Hematopoietic multipotent progenitor cell treated with erythropoietin and hydrocortisone succinate and interleukin-3 and kit ligand, for 4 days (in vitro differentiated cells): ENCODE measurements around the gene BRSK2.

Experiments used
- DNase-seq: peaks from one replicate; pipeline ENCODE4 v3.0.0-alpha.2; 2015

Gene BRSK2

DNA sequence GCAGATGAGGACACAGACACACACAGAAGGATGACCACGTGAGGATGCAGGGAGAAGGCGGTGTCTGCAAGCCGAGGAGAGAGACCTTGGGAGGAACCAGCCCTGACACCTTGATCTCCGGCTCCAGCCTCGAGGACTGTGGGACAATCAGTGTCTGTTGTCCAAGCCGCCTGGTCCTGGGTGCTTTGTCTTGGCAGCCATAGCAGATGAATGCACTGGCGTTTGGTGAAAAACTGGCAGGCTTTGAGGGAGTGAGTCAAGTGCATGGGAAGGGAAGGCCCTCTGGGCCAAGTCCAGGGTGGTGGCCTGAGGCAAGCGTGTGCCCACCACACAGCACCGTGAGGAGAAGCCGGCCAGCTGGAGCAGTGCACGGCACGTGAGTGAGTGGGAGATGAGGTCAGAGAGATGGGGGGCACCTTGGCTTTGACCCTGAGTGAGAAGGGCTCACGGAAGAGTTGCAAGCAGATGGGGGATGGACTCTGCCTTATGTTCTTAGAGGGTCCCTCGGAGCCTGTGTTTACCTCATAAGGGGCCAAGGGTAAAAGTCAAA is 12.4 kb upstream of the BRSK2 start:
- no peak for DNase-seq

- no peak for DNase-seq
These were observed 7.8 kb upstream of the BRSK2 start for GRCh38 chr11:1381793-1382425.

- no peak for DNase-seq
These were observed 7.3 kb upstream of the BRSK2 start for GRCh38 chr11:1382429-1382828.

GRCh38 chr11:1382831-1383607 is 6.7 kb upstream of the BRSK2 start:
- peak; percentile 63 for DNase-seq

GRCh38 chr11:1384199-1384970 is 5.3 kb upstream of the BRSK2 start:
- no peak for DNase-seq

GRCh38 chr11:1387521-1387920 is 2.2 kb upstream of the BRSK2 start:
- no peak for DNase-seq

DNA sequence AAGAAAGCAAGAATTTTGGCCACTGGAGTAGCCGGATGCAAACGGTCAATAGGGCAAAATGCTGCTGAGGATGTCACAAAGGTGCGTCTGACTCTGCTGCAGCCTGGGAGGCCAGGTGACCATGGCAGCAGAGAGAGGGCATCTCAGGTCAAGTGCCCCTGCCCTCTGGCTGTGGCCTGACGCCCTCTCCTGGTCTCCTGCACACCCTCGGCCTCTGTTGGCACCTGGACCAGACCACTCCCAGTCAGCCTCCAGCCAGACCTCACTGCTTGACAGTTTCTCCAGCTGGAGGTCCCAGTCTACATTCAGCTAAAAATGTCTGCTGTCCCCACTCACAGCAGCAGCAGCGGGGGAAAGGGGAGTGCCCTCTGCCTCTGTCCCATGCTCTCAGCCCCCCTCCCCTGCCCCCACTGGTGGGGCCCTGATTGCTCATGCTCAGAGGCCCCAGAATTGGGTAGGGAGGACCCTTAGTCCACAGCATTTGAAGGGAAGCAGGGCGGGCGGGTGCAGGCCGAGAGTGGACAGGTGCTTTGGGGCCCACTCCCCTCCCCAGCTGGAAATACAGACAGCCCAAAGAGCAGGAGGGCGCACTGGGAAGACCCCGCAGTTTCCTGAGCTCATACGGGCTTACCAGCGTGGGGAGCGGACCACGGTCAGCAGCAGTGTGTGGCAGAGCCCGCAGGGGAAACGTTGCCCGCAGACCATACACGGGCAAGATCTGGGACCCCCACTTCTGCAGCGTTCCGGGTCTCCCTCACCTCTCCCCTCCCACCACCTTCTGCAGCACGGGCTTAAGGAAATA is 1.6 kb upstream of the BRSK2 start:
- DNase-seq = no peak

DNA sequence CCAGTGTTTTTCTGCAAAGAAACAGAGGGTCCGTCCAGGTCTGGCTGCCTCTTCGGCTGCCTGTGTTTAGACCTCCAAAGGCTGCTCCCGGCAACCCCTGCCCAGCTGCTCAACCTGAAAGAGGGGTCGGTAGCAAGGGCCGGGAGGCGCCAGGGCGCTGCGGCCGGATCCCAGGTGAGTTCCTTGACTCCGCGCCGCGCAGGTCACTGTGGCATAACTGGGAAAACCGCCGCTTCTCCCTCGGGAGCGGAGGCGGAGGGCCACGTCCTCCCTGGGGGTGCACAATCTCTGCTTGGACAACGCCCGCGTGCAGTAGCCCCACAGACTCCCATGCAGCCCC is 1.0 kb upstream of the BRSK2 start:
- no peak for DNase-seq

GRCh38 chr11:1389103-1389931 is 417 bp upstream of the BRSK2 start:
- peak; percentile 95 for DNase-seq

- DNase-seq = no peak
These were observed 933 bp downstream of the BRSK2 start for GRCh38 chr11:1390569-1391164.

DNA sequence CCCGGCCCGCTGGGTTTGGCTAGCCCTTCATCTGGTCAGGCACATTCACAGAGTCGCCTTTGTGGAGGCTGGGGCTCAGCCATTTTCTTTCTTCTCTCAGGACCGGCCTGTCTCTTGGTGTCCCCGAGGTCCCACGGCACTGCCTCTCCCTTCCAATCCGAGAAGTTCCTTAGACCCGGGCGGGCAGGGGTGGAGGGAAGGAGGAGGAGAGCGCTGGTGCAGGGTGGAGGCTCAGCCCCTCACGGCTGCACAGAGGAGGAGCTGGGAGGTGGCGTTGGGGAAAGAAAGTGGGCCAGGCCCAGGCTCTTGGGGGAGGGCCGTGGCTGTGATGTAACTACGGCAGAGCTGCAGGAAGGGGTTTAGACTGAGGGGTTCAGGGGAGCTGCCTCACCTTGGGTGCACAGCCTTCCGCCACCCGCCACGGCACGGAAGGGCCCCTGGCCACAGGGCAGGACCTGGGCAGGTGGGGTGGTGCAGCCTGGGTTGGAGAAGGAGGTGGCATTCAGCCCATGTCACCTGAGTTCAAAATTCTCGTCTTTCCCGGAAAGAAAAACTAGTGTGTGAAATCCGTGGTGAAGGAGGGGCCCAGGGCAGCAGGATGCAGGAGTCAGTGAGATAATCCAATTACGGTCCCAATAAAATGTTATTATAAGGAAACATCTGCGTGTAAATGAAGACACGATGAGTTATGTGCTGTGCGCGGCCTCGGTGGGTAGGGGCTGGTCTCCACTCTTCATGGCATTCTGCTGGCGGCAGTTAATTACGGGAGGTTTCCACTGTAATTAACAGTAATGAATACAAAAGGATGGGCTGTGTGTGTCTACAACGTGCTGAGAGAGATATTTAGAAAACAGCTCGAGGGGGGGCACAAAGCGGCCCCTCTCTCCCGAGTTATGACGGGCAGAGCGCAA is 1.7 kb downstream of the BRSK2 start:
- no peak for DNase-seq

- no peak for DNase-seq
These were observed 2.4 kb downstream of the BRSK2 start for GRCh38 chr11:1392111-1392510.

GRCh38 chr11:1392561-1392960 is 2.8 kb downstream of the BRSK2 start:
- DNase-seq = no peak

DNA sequence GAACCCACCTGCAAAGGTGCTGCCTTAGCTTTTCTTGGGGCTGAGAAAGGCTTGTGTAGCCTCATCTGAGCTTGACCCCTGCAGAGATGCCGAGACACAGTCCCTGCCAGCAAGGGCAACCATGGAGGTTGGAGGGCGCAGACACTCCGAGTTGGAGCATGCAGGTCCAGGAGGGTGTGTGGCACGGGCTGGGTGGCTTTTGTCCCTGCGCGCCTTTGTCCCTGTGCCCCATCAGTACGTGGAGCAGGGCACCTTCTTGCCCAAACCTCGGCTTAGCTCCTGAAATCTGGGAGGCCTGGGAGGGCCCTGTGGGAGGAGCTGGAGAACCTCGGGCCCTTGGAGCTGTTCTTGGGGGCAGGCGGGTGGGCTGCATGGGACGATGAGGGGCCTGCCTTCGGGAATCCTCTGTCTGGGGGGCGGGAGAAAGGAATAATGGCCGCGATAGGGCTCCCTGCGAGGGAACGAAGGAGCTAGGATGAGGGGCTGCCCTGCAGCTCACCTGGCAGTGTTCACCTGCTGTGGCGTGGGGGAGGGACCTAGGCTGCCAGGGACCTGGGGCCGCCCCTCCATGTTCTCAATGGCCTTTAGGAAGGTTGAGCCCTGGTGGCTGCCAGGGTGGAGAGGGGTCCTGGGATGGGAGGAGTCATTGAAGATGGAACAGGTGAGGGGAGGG is 3.4 kb downstream of the BRSK2 start:
- no peak for DNase-seq

DNA sequence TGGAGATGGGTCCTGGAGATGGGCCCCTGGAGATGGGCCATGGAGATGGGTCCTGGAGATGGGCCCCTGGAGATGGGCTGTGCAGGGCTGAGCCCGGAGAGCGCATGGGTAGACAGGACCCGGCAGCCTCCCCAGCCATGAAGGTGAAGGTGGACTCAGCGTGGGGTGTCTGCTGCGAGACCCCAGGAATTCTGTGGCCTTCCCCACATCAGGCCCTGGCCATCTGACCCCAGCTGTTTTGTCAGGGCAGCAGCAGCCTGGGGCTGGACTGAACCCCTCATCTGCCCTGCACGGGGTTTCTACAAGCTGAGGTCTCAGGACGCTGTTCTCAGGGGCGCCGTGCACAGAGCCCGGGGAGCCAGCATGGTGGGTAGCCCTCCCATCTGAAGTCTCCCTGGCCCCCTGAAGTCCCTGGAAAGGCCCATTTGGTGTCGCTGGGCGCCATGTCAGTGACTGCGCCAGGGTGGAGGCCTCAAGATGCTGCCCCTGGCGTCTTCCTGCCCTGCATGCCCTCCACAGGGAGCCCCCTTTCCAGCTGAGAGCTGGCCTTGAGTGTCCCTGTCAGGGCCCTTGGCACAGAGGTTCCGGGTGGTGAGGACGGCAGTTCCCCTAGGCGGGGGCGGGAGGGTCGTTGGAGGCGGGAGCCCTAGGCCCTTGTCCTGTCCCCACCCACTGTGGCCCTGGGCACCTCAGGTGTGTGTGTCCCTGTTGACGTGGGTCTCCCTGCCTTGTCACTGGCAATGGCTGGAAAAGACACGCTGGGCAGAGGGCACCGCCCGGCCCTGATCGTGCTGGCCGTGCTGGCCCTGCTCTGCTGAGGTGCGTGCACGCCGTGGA is 5.4 kb downstream of the BRSK2 start:
- DNase-seq = no peak

GRCh38 chr11:1395773-1396374 is 6.1 kb downstream of the BRSK2 start:
- no peak for DNase-seq

DNA sequence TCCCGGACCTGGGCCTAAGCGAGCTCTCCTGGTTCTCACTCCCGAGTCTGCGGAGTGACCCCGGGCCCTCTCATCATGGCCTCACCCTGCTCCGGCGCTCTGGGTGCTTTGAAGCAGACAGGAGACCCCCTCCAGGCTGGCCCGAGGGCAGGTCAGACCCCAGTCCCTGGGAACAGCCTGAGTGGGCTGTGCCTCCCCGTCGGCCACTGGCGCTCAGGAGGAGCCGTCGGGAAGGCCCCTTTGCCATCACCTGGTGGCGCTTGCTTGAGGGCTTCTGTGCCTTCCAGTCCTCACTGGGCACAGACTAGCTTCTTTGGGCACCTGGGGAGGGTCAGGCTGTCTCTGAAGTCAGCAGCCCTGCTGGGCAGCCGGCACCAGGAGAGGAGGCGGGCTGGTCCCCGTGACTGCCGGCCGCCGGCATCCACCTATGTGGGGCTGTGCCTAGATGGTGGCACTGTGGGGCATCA is 6.7 kb downstream of the BRSK2 start:
- no peak for DNase-seq

DNA sequence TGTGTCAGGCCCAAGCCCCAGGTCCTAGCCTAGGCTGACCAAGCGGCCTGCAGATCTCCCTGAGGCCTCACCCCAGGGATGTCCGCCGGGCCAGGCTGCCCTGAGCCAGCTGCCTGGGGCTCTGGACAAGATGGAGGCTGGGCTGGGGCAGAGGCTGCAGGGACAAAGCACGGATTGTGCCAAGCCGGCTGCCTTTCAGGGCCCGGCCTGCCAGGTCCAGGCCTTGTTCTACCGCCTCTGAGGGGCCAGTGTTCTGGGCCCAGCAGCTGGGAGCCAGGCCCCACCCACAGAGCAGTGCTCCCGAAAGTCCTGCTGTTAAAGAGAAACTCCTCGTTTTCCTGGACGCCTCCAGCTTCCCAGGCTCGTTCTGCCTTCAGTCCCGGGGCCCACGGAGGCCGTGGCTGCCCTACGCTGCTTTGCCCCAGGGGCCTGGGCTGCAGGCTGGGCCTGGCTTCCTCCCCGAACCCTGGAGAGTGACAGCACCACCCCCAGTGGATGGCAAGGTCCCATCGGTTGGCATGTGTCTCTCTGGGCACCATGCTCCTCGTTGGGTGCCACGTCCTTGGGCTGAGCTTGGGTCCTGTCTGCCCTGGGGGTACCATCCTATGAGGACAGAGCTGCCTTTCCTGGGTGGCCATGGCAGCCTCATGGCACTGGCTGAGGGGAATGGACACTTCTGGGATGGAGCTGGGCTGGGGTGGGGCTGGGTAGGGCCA is 7.6 kb downstream of the BRSK2 start:
- DNase-seq = no peak
